Right ventricle myocardium superior (tissue), 1 donor: ENCODE measurements around the gene ANKRD35. TPM values are rescaled to one million over a fixed set of nuclear protein-coding genes. Genes with fewer than 3 reads are reported as not detected.

Experiments used
- ATAC-seq: fragments of 200-7000 bp; cut with Tn5 transposase; one replicate; pipeline ENCODE4 v1.9.1; 2020; ENCODE audit warnings: mild to moderate bottlenecking; ENCODE audit not compliant: poor library complexity
- DNase-seq: peaks from one replicate; pipeline ENCODE4 v3.0.0-alpha.2; 2020
- intact Hi-C: fragments of 100-400 bp; cut with DNase I; formaldehyde crosslinking; loops from one replicate; pipeline ENCODE4 v1.11.2; 2022
- total RNA-seq: library from RNA; stranded (reverse); fragmentation: NEBNext Ultra II Directional; extraction: Animal tissue kit (Norgen Biotek cat#: 25700); gene quantifications from one replicate; pipeline ENCODE4 v1.2.1, GENCODE V29; 2021
- donor health status: DM: no; HTN: yes; CAD: no; lungs with severe emphysema.

ANKRD35 gene
- total RNA-seq, 1 donor from 2014 or later, result 1.1 TPM

DNA sequence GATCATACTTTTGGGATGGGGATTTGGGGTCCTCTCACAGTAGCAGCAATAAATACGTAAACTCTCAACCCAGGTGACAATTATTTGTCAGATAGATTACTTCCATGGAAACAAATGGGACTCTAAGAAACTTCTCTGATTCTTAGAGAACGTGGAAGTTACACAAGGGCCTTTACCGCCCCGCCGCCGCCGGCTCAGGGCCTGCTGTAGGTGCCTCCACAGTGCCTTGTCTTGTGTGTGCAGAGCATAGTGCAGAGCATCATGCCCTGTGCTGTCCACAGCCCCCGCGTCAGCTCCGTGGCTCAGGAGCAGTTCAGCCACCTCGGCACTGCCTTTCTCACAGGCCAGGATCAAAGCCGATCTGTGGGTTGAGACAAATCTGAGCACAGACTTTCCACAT, 11.0 kb downstream of the ANKRD35 start:
- intact Hi-C loops, result no loop called here
- DNase-seq (no peak), ATAC-seq (no peak)

DNA sequence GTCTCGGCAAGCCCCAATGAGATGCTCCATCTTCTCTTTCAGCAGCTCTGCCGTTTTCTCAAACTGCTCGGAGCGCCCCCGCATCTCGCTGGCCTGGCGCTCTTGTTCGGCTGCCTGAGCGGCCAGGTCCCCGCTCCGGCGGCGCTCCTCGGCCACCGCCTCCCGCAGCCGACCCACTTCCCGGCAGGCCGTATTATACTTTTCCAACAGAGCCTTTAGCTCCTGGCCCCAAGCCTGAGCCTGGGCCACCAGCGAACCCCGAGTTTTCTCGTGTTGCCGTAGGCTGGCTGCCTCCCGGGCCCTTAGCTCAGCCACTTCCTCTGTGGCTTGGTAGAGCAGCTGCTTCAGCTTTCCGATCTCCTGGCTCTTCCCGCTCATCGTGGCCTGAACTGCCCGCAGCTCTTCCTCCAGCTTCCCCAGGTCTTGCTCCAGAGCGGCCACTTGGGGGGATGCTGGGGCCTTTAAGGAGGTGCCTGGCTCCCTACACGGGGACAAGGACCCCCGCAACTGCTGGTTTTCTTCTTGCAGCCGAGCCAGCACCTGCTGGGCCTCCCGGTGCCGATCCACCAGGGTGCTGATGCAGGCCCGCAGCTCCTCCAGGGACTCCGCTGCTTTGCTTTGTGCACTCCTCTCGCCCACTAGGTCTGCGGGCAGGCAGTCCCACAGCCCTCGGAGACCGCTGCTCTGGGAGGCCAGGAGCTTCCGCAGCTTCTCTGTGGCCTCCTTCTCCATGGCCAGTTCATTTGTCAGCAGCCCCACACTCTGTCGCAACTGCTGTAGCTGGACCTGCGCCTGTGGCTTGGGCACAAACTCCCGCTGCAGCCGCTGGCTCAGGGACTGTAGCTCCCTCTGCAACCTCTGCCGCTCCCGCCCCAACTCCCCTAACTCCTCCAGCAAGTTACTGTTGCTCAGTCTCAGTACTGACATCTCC, 13.4 kb downstream of the ANKRD35 start:
- ATAC-seq (peak; percentile 88), DNase-seq (peak; percentile 81)
- intact Hi-C loops, result no loop called here

DNA sequence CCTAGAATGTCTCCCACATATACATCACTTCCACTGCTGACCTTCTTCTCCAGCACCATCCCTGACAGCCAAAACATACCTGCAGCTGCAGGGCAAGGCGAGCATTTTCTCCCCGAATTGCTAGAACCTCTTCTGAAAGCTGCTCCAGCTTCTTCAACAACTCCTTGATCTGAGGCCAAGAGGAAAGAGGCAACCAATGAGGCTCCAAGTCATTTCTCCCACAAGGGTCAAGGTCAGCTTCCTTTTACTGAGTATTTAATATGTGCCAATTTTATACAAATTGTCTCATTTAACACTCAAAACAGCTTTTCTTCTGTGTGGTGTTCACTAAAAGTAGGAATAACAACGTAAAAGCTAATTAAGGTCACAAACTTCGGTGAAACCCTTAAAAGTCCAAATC, 17.4 kb downstream of the ANKRD35 start:
- intact Hi-C loops, result no loop called here

DNA sequence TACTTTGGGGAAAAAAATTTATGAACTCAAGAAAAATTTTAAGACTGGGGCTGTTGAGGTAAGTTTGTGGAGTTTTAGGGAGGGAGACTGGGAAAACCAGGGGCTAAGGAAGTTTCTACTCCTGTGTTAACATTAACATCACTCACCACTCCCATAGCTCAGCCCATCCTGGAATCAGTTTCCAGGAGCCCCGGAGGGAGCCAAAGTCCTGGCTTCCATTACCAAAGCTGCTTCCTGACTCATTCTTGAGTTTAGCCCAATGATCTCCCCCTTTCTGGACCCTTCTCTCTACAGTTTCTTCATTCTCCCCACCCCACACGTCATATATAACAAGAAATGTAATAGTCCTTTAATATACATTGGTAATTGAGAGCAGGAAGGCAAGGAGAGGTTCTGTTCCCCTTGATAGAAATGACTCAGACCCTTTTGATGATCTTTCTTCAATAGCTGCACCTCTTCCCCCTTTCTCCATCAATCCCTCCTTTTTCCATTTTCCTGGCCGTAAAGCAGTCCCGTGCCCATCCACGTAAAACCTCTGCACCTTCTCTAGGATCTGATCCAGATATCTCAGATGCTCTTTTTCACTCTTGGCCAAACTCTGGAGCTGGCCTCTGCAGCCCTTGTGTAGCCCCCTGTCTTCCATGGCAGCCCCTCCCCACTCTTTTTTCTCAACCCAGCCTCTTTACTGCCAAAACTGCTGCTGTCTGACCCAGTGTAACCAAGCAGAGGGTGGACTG, 22.2 kb downstream of the ANKRD35 start:
- intact Hi-C loops, result no loop called here
- ATAC-seq (no peak), DNase-seq (no peak)

More for the DNA sequence above, 17.4 kb downstream of the ANKRD35 start:
- no peak for ATAC-seq
- no peak for DNase-seq

DNA sequence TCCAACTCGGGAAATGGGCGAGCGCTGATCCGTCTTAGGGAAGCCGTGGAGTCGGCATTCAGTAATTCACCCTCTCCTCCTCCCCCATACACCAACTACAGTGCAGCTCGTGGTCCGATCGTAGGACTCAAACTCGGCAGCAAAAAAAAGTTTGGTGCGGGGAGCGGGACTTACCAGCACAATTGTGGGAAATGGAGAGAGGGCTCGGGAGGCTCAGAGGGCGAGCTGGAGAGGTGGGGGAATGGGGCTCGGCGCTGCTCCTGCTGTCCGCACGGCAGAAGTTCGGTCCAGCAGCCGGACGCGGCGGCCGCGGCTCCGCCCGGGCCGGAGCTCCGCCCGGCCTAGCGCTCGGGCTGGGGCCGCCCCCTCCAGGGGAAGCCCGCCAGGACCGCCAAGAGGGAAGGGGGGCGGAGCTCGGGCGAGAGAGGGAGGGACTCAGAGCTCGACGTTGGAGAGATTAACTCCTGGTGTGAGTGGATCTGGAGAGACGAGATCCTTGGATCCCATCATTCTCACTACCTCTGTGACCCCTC, 26.1 kb downstream of the ANKRD35 start:
- ATAC-seq (peak; percentile 91), DNase-seq (peak; percentile 95)
- intact Hi-C loops, result loop anchor here (5.0 kb wide), 1 partner anchor 48 kb away; no protein-coding TSS in a partner anchor

DNA sequence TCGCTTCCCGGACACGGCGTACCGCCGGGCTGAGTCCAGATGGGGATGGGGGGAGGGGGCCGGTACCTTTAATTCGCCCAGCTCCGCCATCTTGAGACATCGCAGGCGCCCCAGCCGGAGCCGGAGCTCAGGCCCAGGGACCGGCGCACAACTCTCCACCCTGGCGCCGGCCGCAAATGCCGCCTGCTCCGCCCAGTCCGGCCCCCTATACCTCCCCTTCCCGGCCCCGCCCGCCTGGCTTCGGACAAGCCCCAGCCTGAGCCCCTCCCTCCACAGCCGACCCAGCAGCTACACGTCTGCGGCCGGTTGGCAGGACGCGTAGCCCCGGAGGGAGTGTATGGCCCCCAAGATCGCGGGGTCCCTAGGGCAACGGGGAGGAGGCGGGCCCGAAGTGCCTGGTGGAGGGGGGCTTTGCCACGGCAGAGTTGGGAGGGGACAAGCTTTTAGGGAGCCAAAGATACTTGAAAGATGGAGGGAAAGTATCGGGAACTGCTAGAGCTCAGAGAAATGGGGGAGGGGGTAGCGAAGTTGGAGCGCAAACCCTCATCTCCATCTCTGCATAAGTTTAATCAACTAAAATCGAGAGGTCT, 26.7 kb downstream of the ANKRD35 start, which contains the start of gene PIAS3:
Gene PIAS3, minus strand, starts transcription at position 181 of the 590 bp plus-strand sequence. Its CDS starts 91 bp downstream, at position 90.
- intact Hi-C loops, result loop anchor here (5.0 kb wide), 1 partner anchor 48 kb away; no protein-coding TSS in a partner anchor
- DNase-seq, result peak; percentile 97
- peak; percentile 96 for ATAC-seq

DNA sequence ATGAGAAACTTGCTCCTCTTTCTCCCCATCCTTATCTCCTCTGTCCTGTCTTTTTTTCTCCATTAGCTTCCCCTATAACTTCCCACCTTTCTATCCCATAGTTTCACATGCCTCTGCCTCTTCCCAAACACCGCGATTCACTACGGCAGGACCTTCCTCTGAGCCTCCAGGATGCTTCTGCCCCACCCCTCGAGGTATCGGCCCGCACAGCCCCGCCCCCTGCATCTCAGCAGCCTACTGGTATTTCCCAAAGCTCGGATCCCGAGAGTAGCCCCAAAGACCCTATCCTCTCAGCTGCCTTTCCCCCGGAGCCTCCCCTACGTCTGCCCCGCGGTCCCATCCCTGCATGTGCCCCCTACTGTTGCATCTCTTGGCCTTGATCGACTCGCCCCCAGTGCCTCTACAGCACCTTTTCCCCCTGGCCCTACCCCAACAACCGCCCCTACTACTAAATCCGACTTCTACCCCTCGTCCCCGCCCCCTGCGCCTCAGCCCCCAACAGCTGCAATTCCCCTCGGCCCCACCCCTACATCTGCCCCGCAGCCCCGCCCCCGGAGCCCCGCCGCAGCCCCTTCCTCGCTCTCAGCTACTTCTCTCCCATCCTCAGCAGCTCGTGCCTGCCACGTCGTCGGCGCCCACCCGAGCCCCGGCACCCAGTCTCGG, 27.3 kb downstream of the ANKRD35 start:
- intact Hi-C loops, result loop anchor here (5.0 kb wide), 1 partner anchor 49 kb away; no protein-coding TSS in a partner anchor
- ATAC-seq (peak; percentile 34), DNase-seq (peak; percentile 73)

DNA sequence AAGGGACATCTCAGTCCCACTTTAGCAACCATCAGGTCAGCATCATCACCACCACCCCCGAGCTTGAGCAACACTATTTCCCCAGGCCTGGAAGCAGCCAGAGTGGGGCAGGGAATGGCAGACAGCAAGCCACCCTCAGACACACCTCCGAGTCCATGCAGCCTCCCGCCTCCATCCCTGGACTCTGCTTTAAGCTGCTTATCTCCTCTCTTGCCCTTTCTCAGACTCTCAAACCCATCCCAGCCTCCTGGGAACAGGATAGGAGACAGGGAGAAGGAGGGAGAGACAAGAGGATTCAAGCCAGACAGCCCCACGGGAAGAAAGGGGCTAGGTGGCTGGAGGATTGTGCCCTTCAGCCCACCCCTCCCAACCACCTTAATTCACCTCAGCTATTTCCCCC, 28.5 kb downstream of the ANKRD35 start:
- no peak for ATAC-seq
- no peak for DNase-seq
- intact Hi-C loops, result loop anchor here (5.0 kb wide), 1 partner anchor 50 kb away; no protein-coding TSS in a partner anchor

DNA sequence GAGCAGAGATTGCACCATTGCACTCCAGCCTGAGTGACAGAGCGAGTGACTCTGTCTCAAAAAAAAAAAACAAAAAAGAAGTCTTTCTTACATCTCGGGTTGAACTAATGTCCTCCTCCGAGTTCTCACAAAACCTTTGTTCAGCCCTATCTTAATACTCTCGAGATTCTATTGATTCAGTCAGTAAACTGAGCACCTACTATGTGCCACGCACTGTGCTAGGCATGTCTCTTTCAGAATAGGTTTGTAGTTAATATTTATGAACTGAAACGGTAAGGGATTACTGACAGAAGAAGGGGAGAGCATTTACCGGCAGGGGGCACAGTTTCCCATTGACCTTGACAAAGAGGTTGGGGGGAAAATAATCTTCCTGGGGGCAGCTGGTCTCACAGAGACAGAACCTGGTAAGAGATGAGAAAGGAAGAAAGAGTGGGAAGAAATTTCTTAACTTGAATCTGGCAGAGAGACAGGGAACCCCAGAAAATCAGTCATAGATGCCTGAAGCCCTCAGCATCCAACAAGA, 30.2 kb downstream of the ANKRD35 start:
- intact Hi-C loops, result loop anchor here (5.0 kb wide), 1 partner anchor 52 kb away; no protein-coding TSS in a partner anchor
- ATAC-seq (no peak), DNase-seq (no peak)

DNA sequence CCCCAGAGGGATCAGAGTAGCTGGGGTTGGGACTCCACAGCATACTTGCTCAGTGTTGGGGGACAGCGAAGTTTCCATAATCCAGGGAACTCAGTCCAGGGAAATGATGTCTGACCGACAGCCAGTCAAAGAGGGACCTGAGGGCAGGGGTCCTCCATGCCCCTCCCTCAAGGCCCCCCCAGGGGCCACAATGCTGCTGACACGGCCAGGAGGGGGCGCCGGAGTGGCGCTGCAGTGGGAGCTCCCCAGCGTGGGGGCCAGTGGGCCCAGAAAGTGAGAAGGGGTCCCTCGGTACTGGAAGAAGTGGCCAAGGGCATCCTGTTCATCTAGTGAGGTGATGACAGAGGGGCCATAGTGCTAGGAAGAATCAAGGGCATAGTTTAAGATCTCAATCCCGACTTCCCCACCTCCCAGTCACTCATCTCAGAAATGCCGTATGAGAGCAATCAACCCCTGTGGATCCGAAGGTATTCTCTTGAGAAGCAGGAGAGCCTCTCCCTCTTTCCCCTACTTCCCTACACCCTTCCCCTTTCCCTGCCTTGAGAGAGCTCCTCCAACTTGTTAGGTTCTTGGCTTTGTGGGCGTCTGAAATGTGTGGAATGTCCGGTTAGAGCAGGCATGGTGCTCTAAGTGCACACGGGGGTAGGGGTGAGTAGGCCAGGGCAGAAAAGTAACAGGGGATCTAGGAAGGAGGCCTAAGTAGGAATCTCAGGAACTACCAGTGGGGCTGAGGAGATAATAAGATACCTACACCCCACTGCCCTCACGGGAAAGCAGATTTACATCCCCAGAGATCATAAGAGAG, 36.1 kb downstream of the ANKRD35 start:
- ATAC-seq (no peak), DNase-seq (no peak)
- intact Hi-C loops, result loop anchor here (5.0 kb wide), 1 partner anchor 163 kb away; no protein-coding TSS in a partner anchor

DNA sequence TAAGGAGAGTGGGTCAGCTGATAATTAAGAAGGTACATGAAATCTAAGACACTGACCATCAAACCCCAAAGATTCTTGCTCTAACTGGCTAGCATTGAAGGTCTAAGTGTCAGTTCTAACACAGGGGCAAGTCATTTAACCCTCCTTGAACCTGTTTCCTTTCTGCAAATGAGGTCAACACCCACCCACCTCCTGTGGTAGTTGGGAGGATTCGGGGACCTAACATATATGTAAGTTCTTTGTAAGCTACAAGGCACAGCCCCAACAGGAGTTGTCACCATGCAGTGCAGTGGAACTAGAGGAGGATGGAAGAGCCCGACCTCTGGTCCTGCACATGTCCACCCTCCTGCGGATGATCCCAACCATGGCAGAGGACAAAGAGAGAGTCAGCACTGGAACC, 37.8 kb downstream of the ANKRD35 start:
- DNase-seq (no peak), ATAC-seq (no peak)
- intact Hi-C loops, result loop anchor here (5.0 kb wide), 1 partner anchor 164 kb away; no protein-coding TSS in a partner anchor

DNA sequence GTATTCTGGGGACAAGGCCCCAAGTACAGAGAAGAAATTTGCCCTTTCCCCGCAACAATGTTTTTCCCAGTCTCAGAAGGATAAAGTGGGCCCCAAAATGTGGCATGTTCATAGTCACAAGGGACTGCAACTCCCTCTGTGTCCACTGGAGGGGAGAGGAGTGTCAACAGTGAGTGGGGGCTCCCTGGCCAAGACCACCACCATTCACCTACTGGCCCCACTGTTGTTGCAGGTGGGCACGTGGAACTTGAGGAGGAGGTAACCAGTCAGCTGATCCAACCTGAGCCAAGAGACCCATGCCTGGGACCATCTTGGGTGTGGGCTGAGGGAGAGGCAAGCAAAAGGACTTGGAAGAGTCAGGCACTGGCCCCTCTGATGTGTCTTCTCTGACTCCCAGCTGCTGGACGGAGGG, 39.5 kb downstream of the ANKRD35 start:
- ATAC-seq, result peak; percentile 62
- intact Hi-C loops, result loop anchor here (5.0 kb wide), 1 partner anchor 166 kb away; no protein-coding TSS in a partner anchor
- DNase-seq, result no peak

DNA sequence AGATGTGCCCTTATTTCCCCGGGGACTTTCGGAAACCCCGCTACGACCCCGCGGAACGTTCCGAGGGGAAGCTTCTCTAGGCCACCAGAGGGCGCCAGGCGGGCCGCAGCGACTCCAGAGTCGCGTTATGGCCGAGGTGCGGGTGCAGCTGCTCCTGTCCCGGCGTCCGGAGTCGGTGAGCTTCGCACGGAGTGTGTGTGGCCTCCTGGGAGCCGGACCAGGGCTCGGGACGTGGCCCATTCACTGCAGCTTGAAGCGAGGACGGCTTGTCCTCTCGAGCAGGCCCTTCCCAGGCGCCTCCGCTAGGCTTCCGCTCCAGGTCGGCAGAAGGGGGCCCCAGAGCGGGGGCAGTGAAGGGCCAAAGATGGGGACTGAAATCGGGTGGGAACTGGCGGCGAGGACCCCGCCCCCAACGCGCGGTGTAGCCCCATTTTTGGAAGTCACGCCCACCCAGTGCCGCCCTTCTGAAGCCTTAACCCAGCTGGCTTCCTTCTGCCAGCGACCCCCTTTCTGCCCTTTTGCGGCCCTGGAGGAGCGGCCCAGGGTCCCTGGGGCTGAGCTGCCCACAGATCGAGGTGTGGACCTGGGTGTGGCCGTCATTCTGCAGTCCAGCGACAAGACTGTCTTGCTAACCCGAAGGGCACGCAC, 40.0 kb downstream of the ANKRD35 start, which contains the start of gene NUDT17:
Gene NUDT17, plus strand, starts transcription at position 117 of the 648 bp plus-strand sequence. Its CDS starts 11 bp downstream, at position 128.
- intact Hi-C loops, result loop anchor here (5.0 kb wide), 1 partner anchor 167 kb away; no protein-coding TSS in a partner anchor
- DNase-seq (peak; percentile 90), ATAC-seq (peak; percentile 94)

DNA sequence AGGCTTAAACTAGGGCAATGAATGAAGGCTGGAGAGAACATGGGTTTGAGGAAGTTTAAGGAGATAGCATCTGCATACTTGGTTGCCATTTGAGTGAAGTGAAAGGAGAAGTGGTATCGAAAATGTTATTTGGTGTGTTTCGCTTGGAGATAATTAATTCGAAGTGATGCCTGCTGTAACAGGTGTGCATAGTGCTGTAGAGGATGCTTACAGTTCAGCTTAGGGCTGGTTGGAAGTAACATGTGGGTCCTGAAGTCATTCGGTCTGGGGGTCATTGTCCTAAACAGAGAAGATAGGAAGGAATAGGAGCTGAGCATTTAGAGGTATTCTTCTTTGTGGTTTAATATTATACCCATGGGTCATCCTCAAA, 40.5 kb downstream of the ANKRD35 start:
- ATAC-seq, result peak; percentile 40
- intact Hi-C loops, result loop anchor here (5.0 kb wide), 1 partner anchor 167 kb away; no protein-coding TSS in a partner anchor

DNA sequence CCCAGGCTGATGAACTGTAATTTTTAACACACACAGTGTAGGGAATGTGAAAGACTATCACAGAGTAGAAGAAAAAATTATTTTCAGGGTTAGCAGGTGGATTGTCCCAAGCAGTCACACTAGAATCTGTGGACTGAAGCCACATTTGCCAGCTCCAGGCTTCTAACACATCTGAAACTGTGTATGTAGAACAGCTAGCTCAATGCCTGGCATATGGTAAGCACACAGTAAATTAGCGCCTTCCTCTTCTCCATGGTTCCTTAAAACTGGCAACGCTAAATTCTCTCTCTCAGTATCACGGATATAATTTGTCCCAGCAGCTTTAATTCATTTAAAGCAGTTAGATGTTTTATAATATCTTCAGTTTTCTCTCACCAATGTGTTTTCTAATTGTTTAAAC, 42.6 kb downstream of the ANKRD35 start:
- intact Hi-C loops, result no loop called here
- no peak for DNase-seq
- ATAC-seq, result no peak

More for the DNA sequence above, 40.5 kb downstream of the ANKRD35 start:
- DNase-seq, result no peak

DNA sequence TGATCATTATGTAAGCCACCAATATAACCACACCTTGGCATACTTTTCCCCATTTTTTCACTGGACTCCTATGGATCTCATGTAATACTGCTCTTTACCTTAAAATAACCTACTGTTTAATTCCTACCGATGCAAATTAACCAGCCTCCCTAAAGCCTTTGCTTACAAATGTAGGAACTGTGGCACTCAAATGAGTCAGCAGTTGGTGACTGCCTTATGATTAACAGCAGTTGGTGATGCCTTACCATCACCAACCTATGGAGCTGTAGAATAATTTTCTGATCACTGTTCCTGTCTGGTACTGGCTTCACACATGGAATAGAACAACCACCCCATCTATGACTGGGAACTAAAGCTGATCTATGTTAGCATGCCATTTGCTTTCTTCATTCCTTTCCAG, 48.0 kb downstream of the ANKRD35 start:
- intact Hi-C loops, result no loop called here
- no peak for ATAC-seq
- DNase-seq, result no peak
